ENCODE measurements around the gene MEGF9.
A peak's percentile ranks its signal among the peaks of the same experiment; 100 is the strongest.
"Not testable (repeated sequence)": the region's sequence is repeated elsewhere in the genome, so short reads cannot be mapped to it uniquely, and the experiment has no call there.

The MEGF9 gene

GRCh38 chr9:120640380-120640779 lies 73.9 kb downstream of the MEGF9 start:
- no peak for DNase-seq (ENCODE audit: low spot score)
- Histone ChIP-seq H3K27ac (no peak overlapping the region), H3K4me3 (no peak overlapping the region)
- no peak for TF ChIP-seq CTCF (IDR thresholded peaks at IDR 0.05)

GRCh38 chr9:120637919-120638318 lies 76.4 kb downstream of the MEGF9 start:
- no peak for TF ChIP-seq CTCF (IDR thresholded peaks at IDR 0.05)
- Histone ChIP-seq H3K4me3 (no peak overlapping the region), H3K27ac (no peak overlapping the region)
- DNase-seq (ENCODE audit: low spot score), result no peak

- TF ChIP-seq CTCF (IDR thresholded peaks at IDR 0.05), result no peak
- DNase-seq (ENCODE audit: low spot score), result no peak
- no peak overlapping the region for H3K4me3 ChIP-seq
- H3K27ac ChIP-seq, result no peak overlapping the region
These were observed 77.9 kb downstream of the MEGF9 start for GRCh38 chr9:120636194-120636957.

- no peak for TF ChIP-seq CTCF (IDR thresholded peaks at IDR 0.05)
- no peak overlapping the region for H3K4me3 ChIP-seq
- H3K27ac ChIP-seq, result no peak overlapping the region
- no peak for DNase-seq (ENCODE audit: low spot score)
These were observed 79.3 kb downstream of the MEGF9 start for GRCh38 chr9:120635011-120635410.

- no peak for TF ChIP-seq CTCF (IDR thresholded peaks at IDR 0.05)
- Histone ChIP-seq H3K4me3 (no peak overlapping the region), H3K27ac (no peak overlapping the region)
- no peak for DNase-seq (ENCODE audit: low spot score)
These were observed 83.9 kb downstream of the MEGF9 start for GRCh38 chr9:120630333-120630732.

GRCh38 chr9:120628925-120629497 lies 85.3 kb downstream of the MEGF9 start:
- H3K4me3 ChIP-seq; DNase-seq (ENCODE audit: low spot score): not testable (repeated sequence)
- peak overlapping the region in 1 of 2 donors; percentile 3 for H3K27ac ChIP-seq

GRCh38 chr9:120628207-120628924 lies 85.9 kb downstream of the MEGF9 start:
- H3K4me3 ChIP-seq, result no peak overlapping the region
- no peak overlapping the region for H3K27ac ChIP-seq
- DNase-seq (ENCODE audit: low spot score), result no peak
- no peak for TF ChIP-seq CTCF (IDR thresholded peaks at IDR 0.05)
